ENCODE measurements around the gene ZNF839. TPM values are rescaled to one million over a fixed set of nuclear protein-coding genes. Genes with fewer than 3 reads are reported as not detected.

ZNF839 gene
- total RNA-seq, 5 donors from 2014 or later (not counting 1 experiment from before 2014, with no cell fraction given), result 17.9 to 24.6 (median 19.9) TPM

GRCh38 chr14:102363182-102363943, 43.8 kb downstream of the ZNF839 start:
- peak overlapping the region; percentile 42 to 62 for H3K4me3 ChIP-seq (ENCODE audit: control insufficient read depth in 1 of 2, extremely low read depth in 1 of 2, low read length in 1 of 2)

GRCh38 chr14:102370305-102370809, 50.8 kb downstream of the ZNF839 start:
- no peak overlapping the region for H3K27ac Mint-ChIP-seq
- 83% methylated on average over 9 of the region's 11 CpGs for WGBS (ENCODE audit: insufficient coverage)
- H3K27me3 Mint-ChIP-seq, result no peaks in the 10 kb centered on the region
- ATAC-seq (replicated peaks in 1 of 4) (no peak), DNase-seq (peak in 2 of 35 experiments; percentile 7 to 9)
- H3K36me3 Mint-ChIP-seq, result peaks cover 8% of the 10 kb centered on the region
- peaks cover 14 to 37% (median 22%) of the 10 kb centered on the region in 3 donors for H3K4me1 Mint-ChIP-seq
- ChIA-PET POLR2A (no interaction called here), CTCF (no interaction called here)
- H3K27me3 ChIP-seq (replicated peaks in 1 of 2; ENCODE audit: control insufficient read depth in 2 of 2, extremely low read depth in 1 of 2, insufficient read depth in 2 of 2, low read length in 1 of 2), result no peaks in the 10 kb centered on the region
- H3K27ac ChIP-seq (ENCODE audit: low read length), result no peak overlapping the region
- H3K4me1 ChIP-seq (ENCODE audit: control insufficient read depth in 1 of 2, extremely low read depth in 1 of 2, insufficient read depth in 2 of 2, low read length in 2 of 2), result peaks cover 0 to 4% of the 10 kb centered on the region in 2 experiments
- H3K36me3 ChIP-seq (ENCODE audit: control insufficient read depth in 2 of 2, extremely low read depth in 1 of 2, insufficient read depth in 1 of 2, low read length in 1 of 2), result no peaks in the 10 kb centered on the region
- H3K9me3 Mint-ChIP-seq, result no peaks in the 10 kb centered on the region
- H3K4me3 Mint-ChIP-seq, result no peak overlapping the region
- no peaks in the 10 kb centered on the region for H3K9me3 ChIP-seq
- no peak overlapping the region for H3K4me3 ChIP-seq (ENCODE audit: control insufficient read depth in 1 of 2, extremely low read depth in 1 of 2, low read length in 1 of 2)

More at GRCh38 chr14:102363182-102363943, 43.8 kb downstream of the ZNF839 start:
- Histone ChIP-seq H3K36me3 (ENCODE audit: control insufficient read depth in 2 of 2, extremely low read depth in 1 of 2, insufficient read depth in 1 of 2, low read length in 1 of 2) (peaks cover 0 to 11% of the 10 kb centered on the region in 2 donors), H3K27me3 (replicated peaks in 1 of 2; ENCODE audit: control insufficient read depth in 2 of 2, extremely low read depth in 1 of 2, insufficient read depth in 2 of 2, low read length in 1 of 2) (no peaks in the 10 kb centered on the region), H3K27ac (ENCODE audit: low read length) (peak overlapping the region; percentile 28), H3K4me1 (ENCODE audit: control insufficient read depth in 1 of 2, extremely low read depth in 1 of 2, insufficient read depth in 2 of 2, low read length in 2 of 2) (peaks cover 17 to 19% of the 10 kb centered on the region in 2 experiments), H3K9me3 (no peaks in the 10 kb centered on the region)
- Mint-ChIP-seq H3K27ac (peak overlapping the region; percentile 71 to 83), H3K4me1 (peaks cover 32 to 35% (median 35%) of the 10 kb centered on the region in 3 donors), H3K4me3 (no peak overlapping the region), H3K36me3 (peaks cover 4% of the 10 kb centered on the region), H3K9me3 (no peaks in the 10 kb centered on the region), H3K27me3 (no peaks in the 10 kb centered on the region)
- WGBS (ENCODE audit: insufficient coverage), result 3% methylated on average over 45 of the region's 53 CpGs
- ChIA-PET POLR2A (interaction anchor here in 1 of 2 donors (0.6 kb wide), 2 partner anchors 25 to 44 kb away, joined by 6 to 14 read pairs; no protein-coding TSS in a partner anchor), CTCF (interaction anchor here in 1 of 2 donors (0.6 to 0.8 kb wide), 2 partner anchors 657 to 1554 kb away, joined by 3 to 4 read pairs; no protein-coding TSS in a partner anchor)
- ATAC-seq (replicated peaks in 1 of 4) (peak; percentile 7 to 26 (median 16)), DNase-seq (peak in 13 of 35 experiments; percentile 1 to 42 (median 15))

DNA sequence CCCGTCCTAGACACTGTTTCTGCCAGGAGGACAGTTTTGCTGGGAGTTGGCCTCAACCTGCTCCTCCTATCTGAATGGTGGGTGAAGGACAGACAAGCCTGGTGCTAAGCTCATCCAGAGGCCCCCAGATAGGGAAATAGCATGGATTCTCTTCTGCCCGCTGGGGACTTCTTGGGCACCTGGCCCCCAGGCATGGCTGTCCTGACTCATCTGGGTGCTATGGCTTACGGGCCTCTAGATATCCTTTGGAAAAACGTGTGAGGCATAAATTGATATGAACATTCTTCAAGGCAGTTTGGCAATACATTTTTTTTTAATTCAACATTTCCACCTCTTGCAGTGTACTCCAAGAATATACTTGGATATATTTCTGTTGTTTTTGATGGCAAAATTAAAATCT, 51.8 kb downstream of the ZNF839 start:
- ChIA-PET POLR2A (no interaction called here), CTCF (no interaction called here)
- no peak overlapping the region for H3K27ac ChIP-seq (ENCODE audit: low read length)
- Mint-ChIP-seq H3K9me3 (no peaks in the 10 kb centered on the region), H3K27ac (no peak overlapping the region), H3K27me3 (no peaks in the 10 kb centered on the region), H3K36me3 (peaks cover 8% of the 10 kb centered on the region), H3K4me3 (no peak overlapping the region), H3K4me1 (peaks cover 14 to 38% (median 22%) of the 10 kb centered on the region in 3 donors)
- no peaks in the 10 kb centered on the region for H3K36me3 ChIP-seq (ENCODE audit: control insufficient read depth in 2 of 2, extremely low read depth in 1 of 2, insufficient read depth in 1 of 2, low read length in 1 of 2)
- H3K4me1 ChIP-seq (ENCODE audit: control insufficient read depth in 1 of 2, extremely low read depth in 1 of 2, insufficient read depth in 2 of 2, low read length in 2 of 2), result peaks cover 0 to 4% of the 10 kb centered on the region in 2 experiments
- H3K4me3 ChIP-seq (ENCODE audit: control insufficient read depth in 1 of 2, extremely low read depth in 1 of 2, low read length in 1 of 2), result no peak overlapping the region
- 100% methylated on average over 2 of the region's 4 CpGs for WGBS (ENCODE audit: insufficient coverage)
- no peaks in the 10 kb centered on the region for H3K27me3 ChIP-seq (replicated peaks in 1 of 2; ENCODE audit: control insufficient read depth in 2 of 2, extremely low read depth in 1 of 2, insufficient read depth in 2 of 2, low read length in 1 of 2)
- no peaks in the 10 kb centered on the region for H3K9me3 ChIP-seq
- DNase-seq (no peak), ATAC-seq (replicated peaks in 1 of 4) (no peak)

DNA sequence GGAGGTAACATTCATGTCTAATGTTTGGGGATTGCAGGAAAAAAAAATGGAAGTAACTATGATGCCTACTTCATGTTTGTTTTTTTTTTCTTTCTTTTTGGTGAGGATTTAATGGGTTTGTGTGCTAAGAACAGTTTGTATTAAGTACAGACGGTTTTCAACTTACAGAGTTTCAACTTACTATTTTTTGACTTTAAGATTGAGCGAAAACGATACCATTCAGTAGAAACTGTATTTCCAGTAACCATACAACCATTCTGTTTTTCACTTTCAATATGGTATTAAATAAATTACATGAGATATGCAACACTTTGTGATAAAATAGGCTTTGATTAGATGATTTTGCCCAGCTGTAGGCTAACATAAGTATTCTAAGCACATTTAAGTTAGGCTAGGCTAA, 53.6 kb downstream of the ZNF839 start:
- H3K9me3 ChIP-seq, result no peaks in the 10 kb centered on the region
- peaks cover 0 to 4% of the 10 kb centered on the region in 2 experiments for H3K4me1 ChIP-seq (ENCODE audit: control insufficient read depth in 1 of 2, extremely low read depth in 1 of 2, insufficient read depth in 2 of 2, low read length in 2 of 2)
- no peak for DNase-seq
- POLR2A ChIA-PET, result interaction anchor here in 1 of 2 donors (0.7 kb wide), 1 partner anchor 10 kb away, joined by 3 read pairs; no protein-coding TSS in a partner anchor
- no CpG with 5 or more reads among the region's 3 CpGs for WGBS (ENCODE audit: insufficient coverage)
- peaks cover 16% of the 10 kb centered on the region for H3K36me3 Mint-ChIP-seq
- H3K27me3 Mint-ChIP-seq, result no peaks in the 10 kb centered on the region
- H3K27ac ChIP-seq (ENCODE audit: low read length), result no peak overlapping the region
- H3K36me3 ChIP-seq (ENCODE audit: control insufficient read depth in 2 of 2, extremely low read depth in 1 of 2, insufficient read depth in 1 of 2, low read length in 1 of 2), result peaks cover 0 to 10% of the 10 kb centered on the region in 2 donors
- H3K27me3 ChIP-seq (replicated peaks in 1 of 2; ENCODE audit: control insufficient read depth in 2 of 2, extremely low read depth in 1 of 2, insufficient read depth in 2 of 2, low read length in 1 of 2), result no peaks in the 10 kb centered on the region
- peaks cover 5 to 27% (median 12%) of the 10 kb centered on the region in 3 donors for H3K4me1 Mint-ChIP-seq
- H3K4me3 Mint-ChIP-seq, result no peak overlapping the region
- no peak overlapping the region for H3K27ac Mint-ChIP-seq
- no peaks in the 10 kb centered on the region for H3K9me3 Mint-ChIP-seq
- H3K4me3 ChIP-seq (ENCODE audit: control insufficient read depth in 1 of 2, extremely low read depth in 1 of 2, low read length in 1 of 2), result no peak overlapping the region
- ATAC-seq (replicated peaks in 1 of 4), result no peak
- CTCF ChIA-PET, result no interaction called here

- peaks cover 0 to 13% of the 10 kb centered on the region in 2 donors for H3K36me3 ChIP-seq (ENCODE audit: control insufficient read depth in 2 of 2, extremely low read depth in 1 of 2, insufficient read depth in 1 of 2, low read length in 1 of 2)
- Mint-ChIP-seq H3K4me3 (no peak overlapping the region), H3K27me3 (no peaks in the 10 kb centered on the region), H3K36me3 (peaks cover 21% of the 10 kb centered on the region), H3K4me1 (peaks cover 3 to 18% (median 5%) of the 10 kb centered on the region in 3 donors), H3K9me3 (no peaks in the 10 kb centered on the region), H3K27ac (no peak overlapping the region)
- H3K9me3 ChIP-seq, result no peaks in the 10 kb centered on the region
- ATAC-seq (replicated peaks in 1 of 4), result no peak
- DNase-seq, result no peak
- H3K4me1 ChIP-seq (ENCODE audit: control insufficient read depth in 1 of 2, extremely low read depth in 1 of 2, insufficient read depth in 2 of 2, low read length in 2 of 2), result peaks cover 0 to 4% of the 10 kb centered on the region in 2 experiments
- CTCF ChIA-PET, result no interaction called here
- WGBS (ENCODE audit: insufficient coverage), result 100% methylated on average over 1 of the region's 2 CpGs
- POLR2A ChIA-PET, result no interaction called here
- no peak overlapping the region for H3K27ac ChIP-seq (ENCODE audit: low read length)
- no peak overlapping the region for H3K4me3 ChIP-seq (ENCODE audit: control insufficient read depth in 1 of 2, extremely low read depth in 1 of 2, low read length in 1 of 2)
- no peaks in the 10 kb centered on the region for H3K27me3 ChIP-seq (replicated peaks in 1 of 2; ENCODE audit: control insufficient read depth in 2 of 2, extremely low read depth in 1 of 2, insufficient read depth in 2 of 2, low read length in 1 of 2)
Measured at GRCh38 chr14:102374264-102374663, 54.7 kb downstream of the ZNF839 start.

DNA sequence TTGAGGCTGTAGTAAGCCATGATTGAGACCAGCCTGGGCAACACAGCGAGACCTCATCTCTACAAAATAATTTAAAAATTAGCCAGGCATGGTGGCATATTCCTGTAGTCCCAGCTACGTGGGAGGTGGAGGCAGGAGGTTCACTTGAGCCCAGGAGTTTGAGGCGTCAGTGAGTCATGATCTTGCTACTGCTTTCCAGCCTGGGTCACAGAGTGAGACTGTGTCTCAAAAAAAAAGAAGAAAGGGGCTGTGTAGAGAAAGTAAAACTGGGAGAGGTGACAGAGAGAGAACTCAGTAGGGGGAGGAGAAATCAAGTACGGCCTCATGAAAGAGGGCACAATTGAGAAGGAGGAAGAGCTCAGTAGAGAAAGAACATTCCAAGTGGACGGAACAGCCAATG, 55.6 kb downstream of the ZNF839 start:
- no peak overlapping the region for H3K27ac Mint-ChIP-seq

More for the DNA sequence above, 55.6 kb downstream of the ZNF839 start:
- Mint-ChIP-seq H3K36me3 (peaks cover 27% of the 10 kb centered on the region), H3K9me3 (no peaks in the 10 kb centered on the region), H3K27me3 (no peaks in the 10 kb centered on the region), H3K4me3 (no peak overlapping the region), H3K4me1 (peaks cover 3 to 18% (median 5%) of the 10 kb centered on the region in 3 donors)
- Histone ChIP-seq H3K9me3 (no peaks in the 10 kb centered on the region), H3K27me3 (replicated peaks in 1 of 2; ENCODE audit: control insufficient read depth in 2 of 2, extremely low read depth in 1 of 2, insufficient read depth in 2 of 2, low read length in 1 of 2) (no peaks in the 10 kb centered on the region), H3K4me3 (ENCODE audit: control insufficient read depth in 1 of 2, extremely low read depth in 1 of 2, low read length in 1 of 2) (no peak overlapping the region), H3K27ac (ENCODE audit: low read length) (no peak overlapping the region), H3K36me3 (ENCODE audit: control insufficient read depth in 2 of 2, extremely low read depth in 1 of 2, insufficient read depth in 1 of 2, low read length in 1 of 2) (peaks cover 0 to 14% of the 10 kb centered on the region in 2 donors), H3K4me1 (ENCODE audit: control insufficient read depth in 1 of 2, extremely low read depth in 1 of 2, insufficient read depth in 2 of 2, low read length in 2 of 2) (peaks cover 0 to 4% of the 10 kb centered on the region in 2 experiments)
- DNase-seq, result no peak
- no peak for ATAC-seq (replicated peaks in 1 of 4)
- ChIA-PET CTCF (no interaction called here), POLR2A (no interaction called here)
- 52% methylated on average over 3 of the region's 5 CpGs for WGBS (ENCODE audit: insufficient coverage)
